Hepatocyte (in vitro differentiated cells): ENCODE results near the gene GRID1. TPM values are rescaled to one million over a fixed set of nuclear protein-coding genes. Genes with fewer than 3 reads are reported as not detected.

Source experiments
- DNase-seq: peaks from one replicate; pipeline ENCODE4 v3.0.0-alpha.2; 2016; ENCODE audit warnings: low spot score
- H2AFZ ChIP-seq: fragments of 200-600 bp; sonication (generic); 2 replicates; pipeline ENCODE4 v1.6.0; 2016; ENCODE audit warnings: antibody characterized with exemption, mild to moderate bottlenecking
- H3K27ac ChIP-seq: fragments of 200-600 bp; sonication (generic); 2 replicates; pipeline ENCODE4 v1.5.1; 2016; ENCODE audit warnings: mild to moderate bottlenecking
- H3K27me3 ChIP-seq: fragments of 200-600 bp; sonication (generic); 2 replicates; pipeline ENCODE4 v1.6.1; 2016
- H3K36me3 ChIP-seq: fragments of 200-600 bp; sonication (generic); replicated peaks from 2 replicates; pipeline ENCODE4 v1.5.1; 2016; ENCODE audit warnings: low read depth; ENCODE audit not compliant: insufficient read depth
- H3K4me1 ChIP-seq: fragments of 200-600 bp; sonication (generic); 2 replicates; pipeline ENCODE4 v1.5.1; 2016; ENCODE audit warnings: mild to moderate bottlenecking, moderate library complexity; ENCODE audit not compliant: insufficient read depth
- H3K4me2 ChIP-seq: fragments of 200-600 bp; sonication (generic); 2 replicates; pipeline ENCODE4 v1.6.0; 2016
- H3K4me3 ChIP-seq: fragments of 200-600 bp; sonication (generic); 2 replicates; pipeline ENCODE4 v1.5.1; 2016; ENCODE audit warnings: mild to moderate bottlenecking
- H3K79me2 ChIP-seq: fragments of 200-600 bp; sonication (generic); 2 replicates; pipeline ENCODE4 v1.6.0; 2017; ENCODE audit warnings: mild to moderate bottlenecking
- H3K9me2 ChIP-seq: fragments of 200-600 bp; sonication (generic); replicated peaks from 2 replicates; pipeline ENCODE4 v1.6.0; 2017; ENCODE audit warnings: mild to moderate bottlenecking; ENCODE audit not compliant: insufficient read depth
- H3K9me3 ChIP-seq: fragments of 200-600 bp; sonication (generic); 2 replicates; pipeline ENCODE4 v1.5.1; 2016; ENCODE audit warnings: low read depth, mild to moderate bottlenecking
- H4K20me1 ChIP-seq: fragments of 200-600 bp; sonication (generic); 2 replicates; pipeline ENCODE4 v1.6.0; 2016; ENCODE audit warnings: mild to moderate bottlenecking; ENCODE audit not compliant: insufficient read depth, poor library complexity, severe bottlenecking
- CTCF ChIP-seq: fragments of 200-600 bp; sonication (generic); IDR thresholded peaks from 2 replicates; pipeline ENCODE4 v1.5.1; 2016; ENCODE audit warnings: antibody characterized with exemption, mild to moderate bottlenecking; ENCODE audit not compliant: poor library complexity
- EZH2 ChIP-seq: fragments of 200-600 bp; sonication (generic); IDR thresholded peaks from 2 replicates; pipeline ENCODE4 v1.6.1; 2016; ENCODE audit warnings: antibody characterized with exemption, mild to moderate bottlenecking, borderline replicate concordance
- EZH2phosphoT487 ChIP-seq: fragments of 200-600 bp; sonication (generic); IDR thresholded peaks from one replicate; pipeline ENCODE4 v1.6.1; 2018; ENCODE audit warnings: antibody characterized with exemption, mild to moderate bottlenecking, low read depth, moderate library complexity; ENCODE audit not compliant: unreplicated experiment, severe bottlenecking
- WGBS: methylation state at CpG from one replicate; pipeline ENCODE4 v1.1.6; 2016; ENCODE audit warnings: low lambda C conversion rate; ENCODE audit errors: missing lambda C conversion rate; 5-methylcytosine and 5-hydroxymethylcytosine counted together
- polyA plus RNA-seq: library from polyadenylated mRNA; unstranded; fragments of >200 nt; fragmentation: Nextera tagmentation; extraction: Ambion mirVana; gene quantifications from 2 replicates; pipeline ENCODE4 v1.2.1, GENCODE V29; 2016
- total RNA-seq: library from RNA; depleted of rRNA; stranded (reverse); fragments of >200 nt; gene quantifications from 2 replicates; pipeline ENCODE4 v1.2.3, GENCODE V29; 2014

The GRID1 gene
- total and polyA plus RNA-seq, 2 experiments from 2014 or later, result 0.07 to 0.37 TPM

- Histone ChIP-seq H3K9me3 (no peaks in the 10 kb centered on the region), H2AFZ (no peak overlapping the region), H3K27ac (no peak overlapping the region), H3K27me3 (no peaks in the 10 kb centered on the region), H3K9me2 (no peaks in the 10 kb centered on the region), H3K79me2 (no peaks in the 10 kb centered on the region), H3K36me3 (no peaks in the 10 kb centered on the region), H3K4me1 (no peaks in the 10 kb centered on the region), H3K4me3 (no peak overlapping the region), H4K20me1 (no peaks in the 10 kb centered on the region), H3K4me2 (no peak overlapping the region)
- no peak for DNase-seq
- TF ChIP-seq EZH2phosphoT487 (no peak), EZH2 (no peak), CTCF (no peak)
Measured at GRCh38 chr10:86254081-86254480, 112.5 kb downstream of the GRID1 start.

- no peaks in the 10 kb centered on the region for H3K9me2 ChIP-seq
- no peaks in the 10 kb centered on the region for H3K9me3 ChIP-seq
- 44% methylated on average over 12 of the region's 14 CpGs for WGBS
- no peak overlapping the region for H3K4me2 ChIP-seq
- DNase-seq, result peak; percentile 18
- H4K20me1 ChIP-seq, result no peaks in the 10 kb centered on the region
- H3K27me3 ChIP-seq, result no peaks in the 10 kb centered on the region
- no peaks in the 10 kb centered on the region for H3K79me2 ChIP-seq
- no peak overlapping the region for H3K4me3 ChIP-seq
- TF ChIP-seq EZH2 (no peak), EZH2phosphoT487 (no peak), CTCF (no peak)
- no peak overlapping the region for H3K27ac ChIP-seq
- H2AFZ ChIP-seq, result no peak overlapping the region
- no peaks in the 10 kb centered on the region for H3K36me3 ChIP-seq
- no peaks in the 10 kb centered on the region for H3K4me1 ChIP-seq
Measured at GRCh38 chr10:86253091-86254072, 113.2 kb downstream of the GRID1 start.

- Histone ChIP-seq H3K36me3 (no peaks in the 10 kb centered on the region), H4K20me1 (no peaks in the 10 kb centered on the region), H2AFZ (no peak overlapping the region), H3K27me3 (no peaks in the 10 kb centered on the region), H3K9me2 (no peaks in the 10 kb centered on the region), H3K4me2 (no peak overlapping the region), H3K4me3 (no peak overlapping the region), H3K79me2 (no peaks in the 10 kb centered on the region), H3K27ac (no peak overlapping the region), H3K9me3 (no peaks in the 10 kb centered on the region), H3K4me1 (no peaks in the 10 kb centered on the region)
- DNase-seq, result no peak
- 30% methylated on average over 3 of the region's 3 CpGs for WGBS
- TF ChIP-seq EZH2phosphoT487, result no peak
Measured at GRCh38 chr10:86252556-86252955, 114.0 kb downstream of the GRID1 start.

GRCh38 chr10:86252079-86252478, 114.5 kb downstream of the GRID1 start:
- H3K27me3 ChIP-seq, result no peaks in the 10 kb centered on the region
- H3K9me3 ChIP-seq, result no peaks in the 10 kb centered on the region
- no peaks in the 10 kb centered on the region for H4K20me1 ChIP-seq
- H2AFZ ChIP-seq, result no peak overlapping the region
- H3K36me3 ChIP-seq, result no peaks in the 10 kb centered on the region
- no peak for DNase-seq
- no peak overlapping the region for H3K4me2 ChIP-seq
- 78% methylated on average over 7 of the region's 7 CpGs for WGBS
- H3K9me2 ChIP-seq, result no peaks in the 10 kb centered on the region
- H3K79me2 ChIP-seq, result no peaks in the 10 kb centered on the region
- no peak overlapping the region for H3K27ac ChIP-seq
- H3K4me3 ChIP-seq, result no peak overlapping the region
- no peaks in the 10 kb centered on the region for H3K4me1 ChIP-seq
- TF ChIP-seq EZH2 (no peak), CTCF (no peak), EZH2phosphoT487 (no peak)
